Measurements from ENCODE around the gene BMPR1A. TPM values are rescaled to one million over a fixed set of nuclear protein-coding genes. Genes with fewer than 3 reads are reported as not detected.

BMPR1A gene
- total and polyA plus RNA-seq, 9 of the 15 experiments (the other 6 are each of a cell fraction or from before 2014, with no cell fraction given): 1.6 to 17.5 (median 9.1) TPM

DNA sequence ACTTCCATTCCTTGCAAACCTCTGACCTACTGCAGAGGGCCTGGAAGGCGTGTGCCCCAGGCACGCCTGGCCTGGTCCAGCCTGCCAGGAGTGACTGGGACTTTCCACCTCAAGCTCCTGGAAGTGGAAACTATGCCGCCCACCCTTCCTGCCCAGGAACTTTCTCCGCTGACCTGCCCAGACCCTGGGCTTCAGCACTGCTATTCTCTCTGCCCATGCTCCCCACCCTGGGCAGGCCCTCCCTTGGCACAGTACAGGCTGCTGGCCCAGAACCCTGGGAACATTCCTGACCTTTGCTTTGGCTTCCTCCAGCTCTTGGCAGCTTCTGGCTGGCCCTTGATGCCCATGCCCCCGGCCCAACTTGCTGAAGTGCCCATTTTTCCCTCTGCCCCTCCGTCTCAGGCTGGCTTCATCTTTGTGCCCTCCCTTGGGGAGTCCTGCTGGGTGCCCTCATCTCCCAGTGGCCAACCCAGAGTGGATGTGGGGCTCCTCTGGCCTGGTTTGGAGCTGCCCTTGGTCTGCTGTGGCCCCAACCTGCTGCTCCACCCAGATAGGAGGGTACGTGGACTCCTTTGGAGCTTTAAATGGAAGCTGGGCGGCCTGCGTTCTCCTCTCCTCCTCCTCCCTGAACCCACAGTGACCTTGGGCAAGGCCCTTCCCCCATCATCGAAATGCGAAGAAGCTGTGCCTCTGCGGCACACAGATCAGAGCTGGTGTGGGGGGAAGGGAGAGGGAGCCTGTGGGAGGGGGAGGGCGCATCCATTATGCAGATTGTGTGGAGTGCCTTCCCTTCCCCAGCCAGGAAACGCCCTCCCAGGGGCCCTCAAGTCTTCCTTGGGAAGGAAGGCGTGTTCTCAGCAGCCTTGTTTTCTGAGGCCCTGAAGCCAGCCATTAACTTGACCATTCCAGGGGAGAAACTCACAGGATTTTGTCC lies 197.6 kb downstream of the BMPR1A start (continued):
- TF ChIP-seq NR2C1 (IDR thresholded peaks at IDR 0.05) (peak; percentile 63; the same call in 1 of the 2 replicates), NR2C1 (tag; IDR thresholded peaks at IDR 0.05) (no peak), ZKSCAN8 (CRISPR knock-in tag; IDR thresholded peaks at IDR 0.05) (no peak), SMARCA5 (IDR thresholded peaks at IDR 0.05) (no peak), XRCC3 (IDR thresholded peaks at IDR 0.05) (no peak), HMG20B (CRISPR knock-in tag; IDR thresholded peaks at IDR 0.05) (no peak), ZNF146 (CRISPR knock-in tag; IDR thresholded peaks at IDR 0.05; ENCODE audit: unreplicated experiment) (no peak), NCOR1 (IDR thresholded peaks at IDR 0.05) (peak; percentile 62), SETDB1 (IDR thresholded peaks at IDR 0.05; ENCODE audit: low read length) (no peak), TAF1 (IDR thresholded peaks at IDR 0.05; ENCODE audit: control insufficient read depth, extremely low read depth, insufficient read depth, low read length, severe bottlenecking) (peak; percentile 46), CHD2 (IDR thresholded peaks at IDR 0.05; ENCODE audit: low read depth, low read length) (peak; percentile 74), FOXA3 (CRISPR knock-in tag; conservative IDR thresholded peaks at IDR 0.05 in 1 of 2, IDR thresholded peaks at IDR 0.05 in 1 of 2) (no peak), FUS (optimal IDR thresholded peaks at IDR 0.05; ENCODE audit: low read depth, low read length) (no peak), CBX3 (IDR thresholded peaks at IDR 0.05; ENCODE audit: borderline replicate concordance in 1 of 2, low read length in 2 of 2) (peak in 1 of 2 experiments; percentile 46; a peak in 1 of 3 replicates), ZNF347 (CRISPR knock-in tag; IDR thresholded peaks at IDR 0.05; ENCODE audit: low read depth) (no peak), RBFOX2 (IDR thresholded peaks at IDR 0.05; ENCODE audit: low read depth, low read length) (peak; percentile 51)
- TF ChIP-seq, protein P1, sequence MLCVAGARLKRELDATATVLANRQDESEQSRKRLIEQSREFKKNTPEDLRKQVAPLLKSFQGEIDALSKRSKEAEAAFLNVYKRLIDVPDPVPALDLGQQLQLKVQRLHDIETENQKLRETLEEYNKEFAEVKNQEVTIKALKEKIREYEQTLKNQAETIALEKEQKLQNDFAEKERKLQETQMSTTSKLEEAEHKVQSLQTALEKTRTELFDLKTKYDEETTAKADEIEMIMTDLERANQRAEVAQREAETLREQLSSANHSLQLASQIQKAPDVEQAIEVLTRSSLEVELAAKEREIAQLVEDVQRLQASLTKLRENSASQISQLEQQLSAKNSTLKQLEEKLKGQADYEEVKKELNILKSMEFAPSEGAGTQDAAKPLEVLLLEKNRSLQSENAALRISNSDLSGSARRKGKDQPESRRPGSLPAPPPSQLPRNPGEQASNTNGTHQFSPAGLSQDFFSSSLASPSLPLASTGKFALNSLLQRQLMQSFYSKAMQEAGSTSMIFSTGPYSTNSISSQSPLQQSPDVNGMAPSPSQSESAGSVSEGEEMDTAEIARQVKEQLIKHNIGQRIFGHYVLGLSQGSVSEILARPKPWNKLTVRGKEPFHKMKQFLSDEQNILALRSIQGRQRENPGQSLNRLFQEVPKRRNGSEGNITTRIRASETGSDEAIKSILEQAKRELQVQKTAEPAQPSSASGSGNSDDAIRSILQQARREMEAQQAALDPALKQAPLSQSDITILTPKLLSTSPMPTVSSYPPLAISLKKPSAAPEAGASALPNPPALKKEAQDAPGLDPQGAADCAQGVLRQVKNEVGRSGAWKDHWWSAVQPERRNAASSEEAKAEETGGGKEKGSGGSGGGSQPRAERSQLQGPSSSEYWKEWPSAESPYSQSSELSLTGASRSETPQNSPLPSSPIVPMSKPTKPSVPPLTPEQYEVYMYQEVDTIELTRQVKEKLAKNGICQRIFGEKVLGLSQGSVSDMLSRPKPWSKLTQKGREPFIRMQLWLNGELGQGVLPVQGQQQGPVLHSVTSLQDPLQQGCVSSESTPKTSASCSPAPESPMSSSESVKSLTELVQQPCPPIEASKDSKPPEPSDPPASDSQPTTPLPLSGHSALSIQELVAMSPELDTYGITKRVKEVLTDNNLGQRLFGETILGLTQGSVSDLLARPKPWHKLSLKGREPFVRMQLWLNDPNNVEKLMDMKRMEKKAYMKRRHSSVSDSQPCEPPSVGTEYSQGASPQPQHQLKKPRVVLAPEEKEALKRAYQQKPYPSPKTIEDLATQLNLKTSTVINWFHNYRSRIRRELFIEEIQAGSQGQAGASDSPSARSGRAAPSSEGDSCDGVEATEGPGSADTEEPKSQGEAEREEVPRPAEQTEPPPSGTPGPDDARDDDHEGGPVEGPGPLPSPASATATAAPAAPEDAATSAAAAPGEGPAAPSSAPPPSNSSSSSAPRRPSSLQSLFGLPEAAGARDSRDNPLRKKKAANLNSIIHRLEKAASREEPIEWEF (CRISPR knock-in tag; IDR thresholded peaks at IDR 0.05): no peak
- TF ChIP-seq, protein P2, sequence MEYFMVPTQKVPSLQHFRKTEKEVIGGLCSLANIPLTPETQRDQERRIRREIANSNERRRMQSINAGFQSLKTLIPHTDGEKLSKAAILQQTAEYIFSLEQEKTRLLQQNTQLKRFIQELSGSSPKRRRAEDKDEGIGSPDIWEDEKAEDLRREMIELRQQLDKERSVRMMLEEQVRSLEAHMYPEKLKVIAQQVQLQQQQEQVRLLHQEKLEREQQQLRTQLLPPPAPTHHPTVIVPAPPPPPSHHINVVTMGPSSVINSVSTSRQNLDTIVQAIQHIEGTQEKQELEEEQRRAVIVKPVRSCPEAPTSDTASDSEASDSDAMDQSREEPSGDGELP (CRISPR knock-in tag; IDR thresholded peaks at IDR 0.05; ENCODE audit: borderline replicate concordance): no peak

All from K562 (cell line).